ENCODE results near the gene CEMP1. TPM values are rescaled to one million over a fixed set of nuclear protein-coding genes. Genes with fewer than 3 reads are reported as not detected.
"Not testable (repeated sequence)": the region's sequence is repeated elsewhere in the genome, so short reads cannot be mapped to it uniquely, and the experiment has no call there.

CEMP1 gene
- total and polyA plus RNA-seq, 2 donors (not counting 1 experiment from before 2014, with no cell fraction given): 0.66 to 2.3 TPM

GRCh38 chr16:2539845-2540458, 8.7 kb upstream of the CEMP1 start:
- CTCF ChIA-PET; intact Hi-C loops (cut with micrococcal nuclease); H2AFZ ChIP-seq (ENCODE audit: insufficient read depth, low read depth, low read length, poor library complexity, severe bottlenecking); H3K9me3 ChIP-seq (ENCODE audit: control extremely low read depth in 1 of 3, control insufficient read depth in 2 of 3, insufficient read depth in 1 of 3, low read length in 2 of 3); H3K9me3 Mint-ChIP-seq (ENCODE audit: insufficient read depth); POLR2A ChIA-PET; H3K9ac ChIP-seq (ENCODE audit: low read length); H3K27me3 Mint-ChIP-seq; H3K36me3 ChIP-seq (replicated peaks in 1 of 2; ENCODE audit: control extremely low read depth in 1 of 2, control insufficient read depth in 1 of 2, extremely low read depth in 1 of 2, insufficient read depth in 2 of 2, low read length in 1 of 2); H3K4me3 ChIP-seq (ENCODE audit: control extremely low read depth in 1 of 5, extremely low read depth in 1 of 5, insufficient read depth in 1 of 5, low read depth in 2 of 5, low read length in 4 of 5); H3K27me3 ChIP-seq (replicated peaks in 1 of 4; ENCODE audit: control extremely low read depth in 1 of 4, control insufficient read depth in 3 of 4, insufficient read depth in 4 of 4, low read length in 3 of 4); ATAC-seq (ENCODE audit: low read depth): not testable (repeated sequence)
- peaks cover 39% of the 10 kb centered on the region for H3K4me1 Mint-ChIP-seq
- Histone ChIP-seq H3K4me2 (replicated peaks; ENCODE audit: low read depth, low read length, poor library complexity, severe bottlenecking) (peak overlapping the region; percentile 55), H3K79me2 (ENCODE audit: control insufficient read depth, insufficient read depth, low read length) (peaks cover 43% of the 10 kb centered on the region), H3K27ac (ENCODE audit: low read length in 2 of 2) (peak overlapping the region; percentile 71 to 87), H3K4me1 (ENCODE audit: control insufficient read depth in 2 of 2, insufficient read depth in 2 of 2, low read length in 2 of 2) (peaks cover 33 to 39% of the 10 kb centered on the region in 2 donors), H4K20me1 (ENCODE audit: control insufficient read depth, insufficient read depth, low read length, poor library complexity, severe bottlenecking) (peaks cover 43% of the 10 kb centered on the region)
- WGBS (ENCODE audit: insufficient coverage): 33% methylated on average over 8 of the region's 14 CpGs
- peak overlapping the region; percentile 72 for H3K27ac Mint-ChIP-seq
- H3K4me3 Mint-ChIP-seq: peak overlapping the region; percentile 68
- TF ChIP-seq, protein P1, sequence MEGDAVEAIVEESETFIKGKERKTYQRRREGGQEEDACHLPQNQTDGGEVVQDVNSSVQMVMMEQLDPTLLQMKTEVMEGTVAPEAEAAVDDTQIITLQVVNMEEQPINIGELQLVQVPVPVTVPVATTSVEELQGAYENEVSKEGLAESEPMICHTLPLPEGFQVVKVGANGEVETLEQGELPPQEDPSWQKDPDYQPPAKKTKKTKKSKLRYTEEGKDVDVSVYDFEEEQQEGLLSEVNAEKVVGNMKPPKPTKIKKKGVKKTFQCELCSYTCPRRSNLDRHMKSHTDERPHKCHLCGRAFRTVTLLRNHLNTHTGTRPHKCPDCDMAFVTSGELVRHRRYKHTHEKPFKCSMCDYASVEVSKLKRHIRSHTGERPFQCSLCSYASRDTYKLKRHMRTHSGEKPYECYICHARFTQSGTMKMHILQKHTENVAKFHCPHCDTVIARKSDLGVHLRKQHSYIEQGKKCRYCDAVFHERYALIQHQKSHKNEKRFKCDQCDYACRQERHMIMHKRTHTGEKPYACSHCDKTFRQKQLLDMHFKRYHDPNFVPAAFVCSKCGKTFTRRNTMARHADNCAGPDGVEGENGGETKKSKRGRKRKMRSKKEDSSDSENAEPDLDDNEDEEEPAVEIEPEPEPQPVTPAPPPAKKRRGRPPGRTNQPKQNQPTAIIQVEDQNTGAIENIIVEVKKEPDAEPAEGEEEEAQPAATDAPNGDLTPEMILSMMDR (IDR thresholded peaks at IDR 0.05): peak; percentile 44
- peak; percentile 62 for DNase-seq

DNA sequence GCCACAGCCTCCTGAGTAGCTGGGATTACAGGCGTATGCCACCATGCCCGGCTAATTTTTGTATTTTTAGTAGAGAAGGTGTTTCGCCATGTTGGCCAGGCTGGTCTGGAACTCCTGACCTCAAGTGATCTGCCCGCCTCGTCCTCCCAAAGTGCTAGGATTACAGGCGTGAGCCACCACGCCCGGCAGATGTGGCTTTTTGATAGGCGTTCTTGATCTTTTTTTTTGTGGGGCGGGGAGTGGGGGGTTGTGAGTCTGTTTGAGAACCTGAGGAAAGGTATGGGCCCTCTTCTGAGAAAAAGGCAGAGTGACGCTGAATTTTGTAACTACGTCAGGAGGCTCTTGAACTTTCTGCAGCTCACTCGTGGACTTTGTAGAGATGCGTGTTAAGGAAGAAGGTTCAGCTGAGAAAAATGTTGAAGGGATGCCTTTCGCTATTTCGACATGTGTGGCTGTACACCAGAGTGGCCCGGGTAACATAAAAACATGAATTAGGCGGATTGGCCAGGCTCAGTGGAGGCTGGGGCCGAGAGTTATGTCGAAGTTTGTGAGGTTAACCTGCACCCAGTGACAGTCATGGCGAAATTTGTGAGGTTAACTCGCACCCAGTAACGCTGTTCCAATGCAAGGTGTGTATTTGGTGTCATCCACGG, 8.1 kb upstream of the CEMP1 start:
- Histone ChIP-seq H3K79me2 (ENCODE audit: control insufficient read depth, insufficient read depth, low read length) (peaks cover 37% of the 10 kb centered on the region), H3K4me2 (replicated peaks; ENCODE audit: low read depth, low read length, poor library complexity, severe bottlenecking) (peak overlapping the region; percentile 55), H3K27ac (ENCODE audit: low read length in 2 of 2) (peak overlapping the region; percentile 71 to 87), H4K20me1 (ENCODE audit: control insufficient read depth, insufficient read depth, low read length, poor library complexity, severe bottlenecking) (peaks cover 36% of the 10 kb centered on the region), H3K4me1 (ENCODE audit: control insufficient read depth in 2 of 2, insufficient read depth in 2 of 2, low read length in 2 of 2) (peaks cover 33 to 39% of the 10 kb centered on the region in 2 donors)
- H3K36me3 ChIP-seq (replicated peaks in 1 of 2; ENCODE audit: control extremely low read depth in 1 of 2, control insufficient read depth in 1 of 2, extremely low read depth in 1 of 2, insufficient read depth in 2 of 2, low read length in 1 of 2); H3K9me3 Mint-ChIP-seq (ENCODE audit: insufficient read depth); H3K9me3 ChIP-seq (ENCODE audit: control extremely low read depth in 1 of 3, control insufficient read depth in 2 of 3, insufficient read depth in 1 of 3, low read length in 2 of 3); H2AFZ ChIP-seq (ENCODE audit: insufficient read depth, low read depth, low read length, poor library complexity, severe bottlenecking); H3K27me3 ChIP-seq (replicated peaks in 1 of 4; ENCODE audit: control extremely low read depth in 1 of 4, control insufficient read depth in 3 of 4, insufficient read depth in 4 of 4, low read length in 3 of 4); DNase-seq; POLR2A ChIA-PET; H3K27me3 Mint-ChIP-seq; H3K9ac ChIP-seq (ENCODE audit: low read length); ATAC-seq (ENCODE audit: low read depth); intact Hi-C loops (cut with micrococcal nuclease); H3K4me3 ChIP-seq (ENCODE audit: control extremely low read depth in 1 of 5, extremely low read depth in 1 of 5, insufficient read depth in 1 of 5, low read depth in 2 of 5, low read length in 4 of 5); CTCF ChIA-PET: not testable (repeated sequence)
- WGBS (ENCODE audit: insufficient coverage): 90% methylated on average over 24 of the region's 24 CpGs
- Mint-ChIP-seq H3K4me3 (peak overlapping the region; percentile 68), H3K27ac (peak overlapping the region; percentile 72), H3K4me1 (peaks cover 38% of the 10 kb centered on the region)
